ENCODE measurements around the gene LORICRIN.

The LORICRIN gene, protein sequence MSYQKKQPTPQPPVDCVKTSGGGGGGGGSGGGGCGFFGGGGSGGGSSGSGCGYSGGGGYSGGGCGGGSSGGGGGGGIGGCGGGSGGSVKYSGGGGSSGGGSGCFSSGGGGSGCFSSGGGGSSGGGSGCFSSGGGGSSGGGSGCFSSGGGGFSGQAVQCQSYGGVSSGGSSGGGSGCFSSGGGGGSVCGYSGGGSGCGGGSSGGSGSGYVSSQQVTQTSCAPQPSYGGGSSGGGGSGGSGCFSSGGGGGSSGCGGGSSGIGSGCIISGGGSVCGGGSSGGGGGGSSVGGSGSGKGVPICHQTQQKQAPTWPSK

DNA sequence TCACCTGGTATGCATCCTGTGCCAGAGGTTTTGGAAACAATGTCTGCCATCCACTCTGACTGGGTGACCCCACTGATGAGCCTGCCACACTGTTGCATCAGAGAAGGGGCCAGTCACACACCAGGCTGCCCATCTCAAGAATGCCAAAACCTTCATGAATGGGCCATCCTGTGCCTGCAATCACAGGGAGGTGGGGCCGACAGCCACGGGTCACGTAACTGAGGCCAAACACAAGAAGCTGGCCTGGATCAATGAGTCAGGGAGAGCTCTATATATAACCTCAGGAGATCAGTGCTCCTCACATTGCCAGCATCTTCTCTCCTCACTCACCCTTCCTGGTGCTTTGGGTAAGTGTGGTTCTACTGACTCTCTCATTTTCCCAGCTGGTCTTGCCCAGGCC lies at the start of gene LORICRIN:
Gene LORICRIN (plus strand): TSS at position 301 of the 400 bp plus-strand sequence. CDS start 1,263 bp downstream, outside the sequence.
- no peak for DNase-seq

DNA sequence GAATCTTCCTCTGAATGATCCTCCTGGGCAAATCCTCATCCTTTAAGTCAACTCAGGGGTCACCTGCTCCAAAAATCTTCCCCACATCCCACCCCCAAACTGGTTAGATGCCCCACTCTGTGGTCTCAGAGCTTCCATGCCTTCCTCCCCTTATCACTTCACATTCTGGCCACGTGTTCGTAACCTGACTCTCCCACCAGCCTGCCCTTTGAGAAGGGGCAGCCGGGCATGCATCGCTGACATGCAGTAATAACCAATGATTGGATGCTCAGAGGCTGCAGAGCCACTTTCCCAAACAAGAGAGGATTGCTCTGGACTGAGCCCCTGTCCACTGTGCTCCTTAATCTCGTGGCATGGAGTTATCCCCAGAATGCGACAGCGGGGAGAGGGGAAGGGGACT lies 49.3 kb upstream of the LORICRIN start:
- DNase-seq = no peak

DNA sequence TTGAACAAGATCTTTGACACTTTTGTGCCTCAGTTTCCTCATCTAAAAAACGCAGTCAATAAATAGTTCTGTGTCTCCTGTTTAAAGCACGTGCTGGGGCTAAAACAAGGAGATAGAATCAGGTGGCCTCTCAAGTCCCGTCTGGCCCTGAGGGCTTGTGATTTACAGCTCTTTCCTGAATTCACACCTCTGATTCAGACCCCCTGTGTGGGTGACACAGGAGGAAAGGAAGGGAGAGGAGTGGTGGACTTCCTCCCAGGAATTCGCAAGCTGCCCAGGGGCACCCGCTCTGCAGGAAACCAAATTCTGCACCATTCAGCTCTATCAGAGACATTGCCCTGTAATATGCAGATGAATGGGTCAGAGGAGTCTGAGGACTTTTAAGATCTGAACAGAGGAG lies 47.3 kb upstream of the LORICRIN start:
- DNase-seq = no peak

DNA sequence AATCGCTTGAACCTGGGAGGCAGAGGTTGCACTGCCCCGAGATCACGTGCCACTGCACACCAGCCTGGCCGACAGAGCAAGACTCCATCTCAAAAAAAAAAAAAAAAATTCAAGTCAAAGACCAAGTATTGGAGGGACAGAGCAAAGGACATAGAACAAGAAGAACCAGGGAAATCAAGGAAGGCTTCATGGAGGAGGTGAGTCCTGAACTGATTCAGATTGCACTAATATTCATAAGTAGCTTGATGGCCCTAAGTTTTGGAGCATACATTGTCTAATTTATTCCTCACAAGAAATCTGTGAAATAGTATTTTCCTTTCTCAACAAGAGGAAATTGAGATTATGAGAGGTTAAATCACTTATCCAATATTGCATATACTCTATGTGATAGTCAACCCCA lies 46.0 kb upstream of the LORICRIN start:
- DNase-seq = no peak

DNA sequence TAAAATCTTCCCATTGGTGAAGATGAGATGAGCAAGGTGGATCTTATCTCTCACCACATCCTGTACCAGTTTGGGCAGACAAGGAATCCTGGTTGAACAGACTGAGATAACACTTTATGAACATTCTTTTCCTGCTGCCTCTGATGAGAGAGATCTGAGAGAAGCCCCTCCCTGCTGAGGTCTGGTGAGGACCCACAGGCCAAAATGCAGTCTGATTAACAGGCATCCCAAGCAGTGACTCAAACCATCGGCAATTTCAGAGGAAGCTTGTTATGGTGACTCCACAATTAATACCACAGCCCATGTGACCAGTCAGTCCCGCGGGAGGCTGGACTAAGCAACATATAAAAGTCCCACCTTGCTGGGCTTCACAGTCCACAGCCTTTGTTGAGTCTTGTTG lies 42.3 kb upstream of the LORICRIN start, which contains the start of gene PRR9:
Gene PRR9 (plus strand): TSS at position 373 of the 400 bp plus-strand sequence. CDS start 561 bp downstream, outside the sequence.
- DNase-seq = no peak

DNA sequence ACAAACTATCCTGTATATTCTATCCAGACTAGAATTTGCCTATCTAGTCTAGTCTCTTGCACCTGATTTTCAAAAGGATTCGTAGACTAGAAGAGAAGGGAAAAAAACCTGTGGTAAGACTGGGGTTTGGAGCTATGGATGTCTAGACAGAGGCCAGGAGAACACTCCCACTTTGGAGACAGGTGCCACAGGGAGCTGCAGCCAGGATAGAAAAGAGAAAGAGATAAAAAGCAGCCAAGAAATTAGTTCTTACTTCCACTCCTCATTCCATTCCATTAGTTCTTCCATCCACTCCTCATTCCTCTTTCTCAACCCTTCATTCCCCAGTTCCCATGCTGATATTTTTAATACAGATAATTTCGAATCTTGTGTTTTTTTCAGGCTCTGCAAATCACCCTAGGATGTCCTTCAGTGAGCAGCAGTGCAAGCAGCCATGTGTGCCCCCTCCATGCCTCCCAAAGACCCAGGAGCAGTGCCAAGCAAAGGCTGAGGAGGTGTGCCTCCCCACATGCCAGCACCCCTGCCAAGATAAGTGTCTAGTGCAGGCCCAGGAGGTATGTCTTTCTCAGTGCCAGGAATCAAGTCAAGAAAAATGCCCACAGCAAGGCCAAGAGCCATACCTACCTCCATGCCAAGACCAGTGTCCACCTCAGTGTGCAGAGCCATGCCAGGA lies 41.6 kb upstream of the LORICRIN start:
- no peak for DNase-seq

DNA sequence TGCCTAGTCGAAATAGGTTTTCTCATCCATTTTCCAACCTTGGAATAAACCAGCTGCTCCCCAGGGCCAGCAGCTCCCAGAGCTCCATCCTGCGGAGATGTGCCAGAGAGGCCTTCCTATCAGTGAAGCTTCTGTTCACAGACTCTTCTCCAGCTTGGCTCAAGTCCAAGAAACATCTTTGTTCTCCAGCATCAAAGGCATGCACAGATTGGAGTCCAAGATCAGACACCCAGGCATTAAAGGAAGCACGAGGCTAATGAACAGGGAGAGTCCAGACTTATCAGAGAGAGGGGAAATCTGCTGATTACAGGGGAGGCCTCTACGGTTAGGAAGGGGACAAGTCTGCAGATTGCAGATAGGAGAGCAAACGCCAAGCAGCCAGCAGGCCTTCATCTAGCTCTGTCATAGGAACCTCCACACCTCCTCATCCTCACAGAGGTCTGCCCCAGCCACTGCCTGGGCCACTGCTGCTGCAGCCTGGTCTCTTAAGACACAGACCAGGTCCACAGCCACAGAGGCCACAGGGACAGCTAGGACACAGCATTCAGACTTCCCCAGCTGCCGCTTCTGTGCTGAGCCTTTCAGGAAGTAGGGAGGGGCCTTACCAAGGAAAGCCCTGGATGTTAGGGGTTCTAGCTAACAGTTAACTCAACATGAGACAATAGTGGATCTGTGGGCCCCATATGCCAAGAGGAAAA lies 38.7 kb upstream of the LORICRIN start:
- DNase-seq = peak; percentile 20

DNA sequence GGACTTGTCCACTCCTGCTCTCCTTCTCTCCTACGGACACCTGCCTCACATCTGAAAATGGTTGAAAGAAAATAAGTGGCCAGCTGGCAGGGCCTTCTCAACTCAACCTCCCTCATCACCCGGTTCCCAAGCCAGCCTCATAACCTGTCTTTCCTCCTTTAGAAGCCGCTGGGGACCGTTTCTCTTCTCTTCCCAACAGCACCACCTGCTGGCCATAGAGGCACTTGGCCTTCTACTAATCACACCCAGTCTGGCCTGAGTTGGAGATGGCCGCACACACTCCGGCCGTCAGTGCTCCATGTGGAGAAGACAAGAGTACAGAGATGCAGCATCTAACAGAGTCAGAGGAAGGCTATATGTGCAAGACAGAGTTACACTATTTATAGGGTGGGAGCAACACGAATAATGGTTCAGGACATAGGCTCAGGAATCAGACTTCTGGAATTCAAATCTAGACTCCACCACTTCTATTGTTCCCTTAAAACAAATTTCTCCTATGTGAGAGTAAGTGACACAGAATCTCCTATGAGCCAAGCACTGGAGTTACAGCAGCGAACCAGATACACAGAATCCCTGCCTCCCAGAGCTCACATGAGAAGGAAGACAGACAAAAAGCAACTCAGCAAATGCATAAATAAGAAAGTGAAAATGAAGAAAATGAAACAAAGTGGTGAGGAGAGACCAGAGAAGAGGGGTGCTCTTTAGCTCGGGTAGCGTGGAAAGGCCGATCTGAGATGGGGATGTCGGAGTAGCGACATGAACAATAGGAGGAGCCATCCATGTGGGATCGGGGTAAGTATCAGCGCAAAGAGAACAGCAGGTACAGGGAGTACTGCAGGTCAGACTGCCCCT lies 36.2 kb upstream of the LORICRIN start:
- DNase-seq = peak; percentile 60

DNA sequence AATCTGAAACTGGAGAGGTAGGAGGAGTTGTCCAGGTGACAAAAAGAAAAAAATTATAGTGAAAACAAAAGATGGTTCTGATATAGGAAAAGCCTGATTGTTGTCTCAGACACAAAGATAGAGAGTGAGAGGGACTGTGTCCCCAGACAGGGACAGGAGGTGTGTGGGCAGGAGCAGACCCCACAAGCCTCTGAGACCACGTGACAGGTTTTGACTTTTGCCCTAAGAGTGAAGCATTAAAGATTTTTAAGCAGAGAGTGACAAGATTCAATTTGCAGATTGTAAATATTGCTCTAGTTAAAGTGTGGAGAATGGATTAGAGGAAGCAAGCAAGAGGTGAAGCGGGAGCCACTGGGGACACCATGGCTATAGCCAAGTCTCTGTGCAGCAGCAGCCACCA lies 31.7 kb upstream of the LORICRIN start:
- no peak for DNase-seq

DNA sequence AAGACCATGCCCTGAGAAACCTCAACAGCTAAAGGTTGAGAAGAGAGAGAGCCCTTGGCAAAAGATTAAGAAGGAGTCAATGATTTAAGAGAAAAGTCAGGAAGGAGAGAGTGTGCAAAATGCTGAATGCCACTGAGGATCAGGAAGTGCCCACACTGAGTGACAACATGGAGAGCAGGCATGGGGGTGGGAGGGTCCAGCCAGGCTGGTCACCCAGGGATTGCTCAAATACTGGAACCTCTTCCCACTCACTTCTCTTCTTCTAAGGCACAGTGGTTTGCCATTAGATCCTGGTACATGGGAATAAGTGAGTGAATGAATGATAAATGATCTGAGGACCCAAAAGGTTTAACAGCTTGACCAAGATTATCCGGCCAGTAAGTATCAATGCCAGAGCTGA lies 31.0 kb upstream of the LORICRIN start:
- no peak for DNase-seq

DNA sequence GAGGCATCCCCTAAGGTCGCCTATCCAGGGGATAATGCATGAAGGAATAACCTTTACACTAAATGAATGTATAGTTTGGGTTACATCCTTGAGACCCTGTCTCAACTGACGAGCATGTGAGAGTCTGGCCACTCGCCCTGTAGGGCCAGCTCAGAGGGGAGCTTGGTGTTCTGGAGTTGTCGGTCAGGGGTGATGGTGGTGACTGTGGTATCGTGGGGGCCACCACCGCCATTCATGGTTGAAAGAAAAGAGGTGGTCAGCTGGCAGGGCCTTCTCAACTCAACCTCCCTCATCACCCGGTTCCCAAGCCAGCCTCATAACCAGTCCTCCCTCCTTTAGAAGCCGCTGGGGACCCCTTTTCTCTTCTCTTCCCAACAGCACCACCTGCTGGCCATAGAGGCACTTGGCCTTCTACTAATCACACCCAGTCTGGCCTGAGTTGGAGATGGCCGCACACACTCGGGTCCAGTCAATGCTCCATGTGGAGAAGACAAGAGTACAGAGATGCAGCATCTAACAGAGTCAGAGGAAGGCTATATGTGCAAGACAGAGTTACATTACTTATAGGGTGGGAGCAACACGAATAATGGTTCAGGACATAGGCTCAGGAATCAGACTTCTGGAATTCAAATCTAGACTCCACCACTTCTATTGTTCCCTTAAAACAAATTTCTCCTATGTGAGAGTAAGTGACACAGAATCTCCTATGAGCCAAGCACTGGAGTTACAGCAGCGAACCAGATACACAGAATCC lies 30.2 kb upstream of the LORICRIN start:
- DNase-seq = peak; percentile 8

DNA sequence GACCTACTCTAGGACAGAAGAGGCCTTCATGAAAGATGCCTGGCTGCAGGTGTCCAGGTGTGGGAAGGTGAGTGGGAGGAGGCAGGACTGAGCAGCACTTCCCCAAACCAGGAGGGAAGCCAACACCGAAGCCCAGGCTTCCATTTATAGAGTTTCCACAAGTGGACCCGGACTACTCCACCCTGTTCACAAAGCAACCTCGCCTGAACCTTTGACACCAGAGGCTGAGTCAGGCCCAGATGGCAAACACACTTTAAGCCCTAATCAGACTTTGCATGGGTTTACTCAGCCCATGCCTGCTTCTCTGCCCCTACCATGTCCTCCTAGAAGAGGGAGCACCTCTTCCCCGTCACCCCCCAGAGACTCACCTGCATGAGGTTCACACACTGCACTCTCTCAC lies 28.1 kb upstream of the LORICRIN start:
- no peak for DNase-seq

DNA sequence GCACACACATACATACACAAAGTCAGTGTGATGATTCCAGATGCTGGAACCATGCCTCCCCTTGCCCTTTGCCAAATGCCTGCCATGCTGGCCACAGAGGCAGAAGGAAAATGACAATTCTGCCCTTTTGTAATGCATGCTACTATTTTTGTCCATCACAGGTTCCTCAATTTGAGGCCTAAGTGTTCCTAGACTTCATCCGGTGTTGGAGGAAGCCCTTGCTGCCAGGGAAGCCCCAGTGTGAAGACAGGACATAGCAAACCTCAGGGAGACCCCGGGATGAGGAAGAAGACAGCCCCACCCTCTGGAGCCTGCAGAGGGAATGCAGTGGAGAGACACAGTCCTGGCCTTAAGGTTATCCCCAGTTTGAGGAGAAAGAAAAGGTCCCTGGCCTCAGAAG lies 27.7 kb upstream of the LORICRIN start:
- no peak for DNase-seq

DNA sequence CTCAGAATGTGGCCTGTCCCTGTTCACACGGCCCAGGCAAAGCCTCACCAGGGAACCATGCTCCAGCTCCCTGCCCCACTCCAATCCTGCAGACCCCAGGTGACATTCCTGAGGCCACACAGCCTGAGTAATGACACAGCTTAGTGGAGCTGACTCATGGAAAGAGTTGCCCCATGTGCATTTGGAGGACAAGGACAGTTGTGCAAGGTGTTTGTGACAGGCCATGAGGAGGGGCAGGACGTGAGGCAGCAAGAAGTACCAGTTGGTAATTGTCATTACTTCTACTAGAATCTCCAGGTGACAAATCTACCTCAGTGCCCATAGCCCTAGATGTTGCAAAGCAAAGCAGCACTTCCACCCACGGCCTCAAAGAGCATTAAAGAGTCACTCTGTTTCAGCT lies 26.9 kb upstream of the LORICRIN start:
- no peak for DNase-seq

DNA sequence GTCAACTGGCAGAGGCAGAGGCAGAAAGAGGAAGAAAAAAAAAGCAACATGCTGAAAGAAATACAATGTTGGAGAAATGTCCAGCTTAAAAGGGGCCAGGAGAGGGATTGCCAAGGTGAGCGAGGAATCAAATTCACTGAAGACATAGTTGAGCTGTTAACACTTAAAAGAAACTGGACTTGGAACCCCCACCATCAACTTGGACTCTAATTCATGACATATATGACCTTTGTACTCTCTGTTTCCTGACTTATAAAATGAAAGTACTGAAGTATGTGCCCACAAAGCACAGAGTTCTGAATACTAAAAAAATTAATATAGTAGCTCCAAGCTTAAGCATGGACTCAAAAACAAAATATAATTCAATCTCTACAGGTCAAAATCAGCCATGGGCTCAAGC lies 26.0 kb upstream of the LORICRIN start:
- DNase-seq = no peak

DNA sequence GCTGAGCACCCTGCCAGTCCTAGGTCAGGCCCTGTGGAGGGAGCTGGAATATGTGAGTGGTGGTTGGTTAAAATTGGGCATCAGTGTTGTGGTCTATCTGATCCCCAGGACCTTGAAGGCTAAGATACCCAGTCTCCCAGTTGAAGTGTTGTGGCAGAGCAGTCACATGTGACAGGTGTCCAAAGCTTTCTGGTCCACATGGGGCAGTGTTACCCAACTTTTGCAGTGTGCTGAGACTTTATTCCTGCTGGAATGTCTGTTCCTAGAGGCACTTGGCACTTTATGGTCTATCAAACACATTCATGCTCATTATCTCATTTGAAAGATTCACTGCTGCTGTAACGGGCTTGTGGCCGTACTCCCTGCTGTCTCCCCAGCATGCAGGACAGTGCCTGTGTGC lies 21.0 kb upstream of the LORICRIN start:
- peak; percentile 9 for DNase-seq

DNA sequence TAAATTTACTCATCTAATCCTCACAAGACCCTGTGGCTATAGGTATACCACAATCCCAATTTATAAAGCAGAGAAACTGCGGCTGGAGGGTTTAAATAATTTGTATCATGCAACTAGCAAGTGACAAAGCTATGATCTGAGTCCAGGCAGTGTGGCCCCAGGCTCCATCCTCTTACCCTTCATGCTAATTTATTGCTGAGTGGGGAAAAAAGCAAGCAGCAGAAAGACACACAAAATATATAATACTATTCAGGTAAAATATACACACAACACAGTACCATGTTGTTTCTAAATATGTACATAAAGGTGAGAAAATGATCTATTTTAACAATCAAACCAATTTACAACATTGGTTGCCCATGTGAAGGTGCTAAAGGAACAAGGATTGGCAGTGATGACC lies 17.3 kb upstream of the LORICRIN start:
- no peak for DNase-seq

DNA sequence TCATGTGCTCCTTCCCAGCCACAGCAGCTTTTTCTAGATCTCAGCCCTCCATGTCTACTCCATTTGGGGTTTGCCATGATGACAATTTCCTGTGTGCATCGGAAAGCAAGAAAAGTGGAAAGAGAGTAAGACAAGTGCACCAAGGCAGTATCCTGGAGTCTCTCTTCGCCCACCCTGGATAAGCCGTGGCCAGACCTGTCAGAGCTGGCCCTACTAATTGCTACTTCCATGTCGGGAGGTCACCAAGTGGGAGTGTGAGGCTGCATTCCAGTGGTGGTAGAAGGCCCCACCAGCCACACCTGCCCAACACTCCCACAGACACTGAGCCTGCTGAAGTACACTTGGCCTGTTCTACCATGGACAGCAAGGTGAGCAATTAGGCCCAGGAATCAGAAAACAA lies 14.0 kb upstream of the LORICRIN start:
- DNase-seq = no peak

DNA sequence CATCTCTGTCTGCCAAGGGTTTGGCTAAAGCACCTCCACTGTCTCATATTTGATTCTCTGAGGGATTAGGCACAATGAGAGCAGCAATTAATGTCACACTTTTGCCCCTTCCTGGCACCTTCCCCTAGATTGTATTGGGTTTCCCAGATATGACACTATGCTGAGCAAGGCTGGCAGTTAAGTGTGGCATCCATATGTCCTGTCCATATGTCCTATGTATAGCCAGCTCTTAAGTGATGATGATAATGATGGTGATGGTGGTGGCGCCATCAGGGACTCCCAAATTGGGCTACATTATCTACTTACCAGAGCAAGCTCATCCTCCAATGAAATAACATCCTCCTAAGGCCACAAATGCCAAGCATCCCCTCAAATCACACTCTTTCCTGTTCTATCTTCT lies 13.5 kb upstream of the LORICRIN start:
- DNase-seq = peak; percentile 24

DNA sequence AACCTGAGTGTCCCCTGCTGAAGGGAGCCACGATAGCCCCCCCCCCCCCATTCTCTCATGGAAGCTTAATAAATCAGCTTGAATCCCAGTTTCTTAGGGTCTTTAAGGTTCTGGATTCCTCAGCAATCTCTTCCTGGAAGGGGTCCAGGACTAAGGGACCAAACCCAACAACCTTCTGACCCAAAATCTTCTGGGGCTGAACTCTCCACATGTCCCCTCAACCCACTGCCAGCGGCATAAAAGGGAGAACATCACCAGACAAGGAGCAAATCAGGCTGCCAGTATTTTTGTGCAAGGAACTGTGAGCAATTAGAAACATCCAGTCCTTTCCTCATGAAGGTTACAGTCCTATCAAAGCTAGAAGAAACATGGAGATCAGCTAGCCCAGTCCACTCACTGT lies 12.7 kb upstream of the LORICRIN start:
- DNase-seq = no peak

DNA sequence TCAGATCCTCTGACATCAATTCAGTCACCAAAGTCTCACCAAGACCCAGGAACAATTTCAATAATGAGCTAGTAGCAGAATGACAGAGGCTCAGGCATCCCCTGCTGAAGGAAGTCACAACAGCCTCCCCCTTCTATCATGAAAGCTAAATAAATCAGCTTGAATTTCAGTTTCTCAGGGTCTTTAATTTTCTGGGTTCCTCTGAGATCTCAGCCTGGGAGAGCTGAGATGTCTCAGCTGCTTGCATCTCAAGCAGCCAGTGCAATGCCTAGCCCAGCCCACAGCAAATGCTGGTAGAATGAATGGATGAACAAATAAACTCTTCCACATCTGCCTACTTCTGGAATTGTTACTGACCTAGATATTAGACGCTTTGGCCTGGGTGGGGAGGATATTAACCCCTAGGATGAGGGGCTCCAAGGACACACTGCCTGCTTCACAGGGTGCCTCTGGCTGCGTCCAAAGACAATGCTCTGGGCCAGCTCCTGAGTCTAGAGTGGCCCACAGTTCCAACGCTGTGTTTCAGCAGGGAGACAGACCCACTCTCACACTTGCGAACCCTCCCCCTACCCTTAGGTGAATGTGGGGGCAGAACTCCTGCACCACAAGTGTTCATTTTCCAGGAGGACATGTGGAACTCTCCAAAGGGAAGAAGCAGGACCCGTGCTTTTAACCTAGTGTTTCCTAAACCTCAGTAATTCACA lies 11.2 kb upstream of the LORICRIN start:
- no peak for DNase-seq

DNA sequence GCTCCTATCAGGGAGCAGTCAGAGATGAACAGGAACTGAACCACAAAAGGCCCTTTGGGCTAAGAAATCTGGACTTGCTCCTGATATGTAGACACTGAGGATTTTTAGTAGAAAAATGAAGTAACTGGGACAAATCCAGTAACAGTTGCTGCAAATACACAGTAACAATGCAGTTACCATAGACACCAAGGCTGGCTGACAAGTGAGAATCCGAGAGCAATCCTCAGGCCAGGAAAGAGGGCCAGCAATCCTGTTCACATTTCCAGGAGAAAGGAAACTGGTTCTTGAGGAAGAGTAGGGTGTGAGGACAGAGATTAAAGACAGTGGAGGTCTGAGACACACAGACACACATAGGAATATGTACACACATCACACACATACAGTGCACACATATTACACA lies 9.3 kb upstream of the LORICRIN start:
- no peak for DNase-seq
